Erythroblast (primary cell): ENCODE measurements around the gene ZNF600.

ENCODE experiments used
- GATA1 ChIP-seq: IDR thresholded peaks from 2 replicates; pipeline ENCODE4 v1.6.1; 2011; ENCODE audit warnings: low read depth, mild to moderate bottlenecking, control low read depth, low read length, moderate library complexity
- POLR2A ChIP-seq: IDR thresholded peaks from 2 replicates; pipeline ENCODE4 v1.6.1; 2011; ENCODE audit warnings: mild to moderate bottlenecking, low read length

- TF ChIP-seq POLR2A = no peak
- no peak for TF ChIP-seq GATA1
These were observed 47.0 kb downstream of the ZNF600 start for GRCh38 chr19:52739576-52739975.
